Caco-2 (cell line): ENCODE measurements around the gene TTC21B. TPM values are rescaled to one million over a fixed set of nuclear protein-coding genes. Genes with fewer than 3 reads are reported as not detected.

Source experiments
- BruUV-seq: library from RNA; stranded (reverse); fragments of 400-500 nt; replicated peaks from 2 replicates; lab custom pipeline; 2021; lab: Mats Ljungman, UMichigan
- CTCF ChIA-PET: fragments of 300-600 bp; sonication (Branson Sonifier 250); formaldehyde crosslinking; loops from one replicate; lab custom pipeline; 2022; ENCODE audit warnings: antibody characterized with exemption; lab: Charles Lee
- POLR2A ChIA-PET: fragments of 300-600 bp; sonication (Branson Sonifier 250); formaldehyde crosslinking; loops from one replicate; lab custom pipeline; 2022; ENCODE audit warnings: antibody characterized with exemption; lab: Charles Lee
- DNase-seq, 2 experiments: peaks; one replicate each; pipeline versions ENCODE4 v3.0.0 to v3.0.0-alpha.2; 2020 to 2022
- H3K27me3 ChIP-seq: replicated peaks from 2 replicates; pipeline ENCODE4 v1.6.0; 2011; ENCODE audit warnings: low read length; ENCODE audit not compliant: control insufficient read depth, insufficient read depth
- H3K36me3 ChIP-seq: 2 replicates; pipeline ENCODE4 v1.5.1; 2011; ENCODE audit warnings: low read length; ENCODE audit not compliant: control insufficient read depth, insufficient read depth
- H3K4me1 ChIP-seq: fragments of 250-450 bp; sonication (Bioruptor Pico); 2 replicates; pipeline ENCODE4 v1.5.1; 2020; ENCODE audit warnings: mild to moderate bottlenecking
- H3K4me3 ChIP-seq: 2 replicates; pipeline ENCODE4 v1.5.1; 2011; ENCODE audit warnings: low read depth, mild to moderate bottlenecking, control low read depth, low read length
- H3K9me3 ChIP-seq: fragments of 250-450 bp; sonication (Bioruptor Pico); 2 replicates; pipeline ENCODE4 v1.5.1; 2020; ENCODE audit warnings: mild to moderate bottlenecking, moderate library complexity
- H3K27ac Mint-ChIP-seq: one replicate; pipeline ENCODE4 v1.8.0; 2022; ENCODE audit warnings: mixed read lengths; ENCODE audit not compliant: unreplicated experiment
- H3K27me3 Mint-ChIP-seq: one replicate; pipeline ENCODE4 v1.8.0; 2022; ENCODE audit warnings: mixed read lengths; ENCODE audit not compliant: insufficient read depth, unreplicated experiment
- H3K36me3 Mint-ChIP-seq: one replicate; pipeline ENCODE4 v1.8.0; 2022; ENCODE audit warnings: mild to moderate bottlenecking, mixed read lengths; ENCODE audit not compliant: insufficient read depth, unreplicated experiment
- H3K4me1 Mint-ChIP-seq: one replicate; pipeline ENCODE4 v1.8.0; 2022; ENCODE audit warnings: low read depth, mixed read lengths; ENCODE audit not compliant: unreplicated experiment
- H3K4me3 Mint-ChIP-seq: one replicate; pipeline ENCODE4 v1.8.0; 2022; ENCODE audit warnings: mild to moderate bottlenecking, moderate library complexity, mixed read lengths; ENCODE audit not compliant: unreplicated experiment
- H3K9me3 Mint-ChIP-seq: one replicate; pipeline ENCODE4 v1.8.0; 2022; ENCODE audit warnings: mixed read lengths; ENCODE audit not compliant: unreplicated experiment
- intact Hi-C: fragments of 100-400 bp; cut with micrococcal nuclease; formaldehyde crosslinking; loops from one replicate; pipeline ENCODE4 v1.10.0; 2022; ENCODE audit not compliant: unreplicated experiment
- total RNA-seq: library from RNA; stranded (reverse); gene quantifications from 2 replicates; pipeline ENCODE4 v1.2.3, GENCODE V29; 2022
- TF ChIP-seq, protein P1 (sequence below), 2 experiments: fragments of 200-600 bp in 1 of 2; IDR thresholded peaks; 1 replicate in 1 of 2; 2 replicates in 1 of 2; pipeline versions ENCODE4 v1.5.1 to v1.8.0; 2011 to 2022; ENCODE audit warnings: antibody characterized with exemption in 1 of 2, control low read depth in 1 of 2, inconsistent platforms in 1 of 2, low read depth in 1 of 2, low read length in 1 of 2, mild to moderate bottlenecking in 1 of 2, moderate library complexity in 1 of 2; ENCODE audit not compliant: insufficient read depth in 1 of 2, severe bottlenecking in 1 of 2, unreplicated experiment in 1 of 2

The TTC21B gene
- total RNA-seq, 1 experiment from 2014 or later, result 14.2 TPM

DNA sequence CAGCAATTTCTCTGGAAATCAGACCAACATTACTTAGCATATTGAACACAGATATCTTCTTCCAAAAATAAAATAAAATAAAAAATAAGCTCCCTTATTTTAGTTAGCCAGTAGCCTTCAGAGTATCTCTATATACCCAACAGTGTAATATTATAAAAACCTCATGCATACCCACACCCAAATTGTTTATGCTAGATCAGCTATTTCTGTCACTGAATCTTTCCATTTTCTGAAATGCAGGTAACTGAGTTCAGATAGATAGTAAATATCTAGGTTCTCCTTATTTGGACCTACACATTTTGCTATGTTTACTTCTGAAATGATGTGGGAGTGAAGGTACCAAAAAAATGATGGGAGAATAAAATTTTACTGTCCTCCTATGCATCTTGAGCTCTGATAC is 39.9 kb downstream of the TTC21B start:
- Histone ChIP-seq H3K27me3 (no peaks in the 10 kb centered on the region), H3K4me3 (no peak overlapping the region), H3K4me1 (no peaks in the 10 kb centered on the region), H3K36me3 (no peaks in the 10 kb centered on the region), H3K9me3 (no peaks in the 10 kb centered on the region)
- TF ChIP-seq, protein P1, sequence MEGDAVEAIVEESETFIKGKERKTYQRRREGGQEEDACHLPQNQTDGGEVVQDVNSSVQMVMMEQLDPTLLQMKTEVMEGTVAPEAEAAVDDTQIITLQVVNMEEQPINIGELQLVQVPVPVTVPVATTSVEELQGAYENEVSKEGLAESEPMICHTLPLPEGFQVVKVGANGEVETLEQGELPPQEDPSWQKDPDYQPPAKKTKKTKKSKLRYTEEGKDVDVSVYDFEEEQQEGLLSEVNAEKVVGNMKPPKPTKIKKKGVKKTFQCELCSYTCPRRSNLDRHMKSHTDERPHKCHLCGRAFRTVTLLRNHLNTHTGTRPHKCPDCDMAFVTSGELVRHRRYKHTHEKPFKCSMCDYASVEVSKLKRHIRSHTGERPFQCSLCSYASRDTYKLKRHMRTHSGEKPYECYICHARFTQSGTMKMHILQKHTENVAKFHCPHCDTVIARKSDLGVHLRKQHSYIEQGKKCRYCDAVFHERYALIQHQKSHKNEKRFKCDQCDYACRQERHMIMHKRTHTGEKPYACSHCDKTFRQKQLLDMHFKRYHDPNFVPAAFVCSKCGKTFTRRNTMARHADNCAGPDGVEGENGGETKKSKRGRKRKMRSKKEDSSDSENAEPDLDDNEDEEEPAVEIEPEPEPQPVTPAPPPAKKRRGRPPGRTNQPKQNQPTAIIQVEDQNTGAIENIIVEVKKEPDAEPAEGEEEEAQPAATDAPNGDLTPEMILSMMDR (IDR thresholded peaks at IDR 0.05; ENCODE audit: insufficient read depth in 1 of 2, low read depth in 1 of 2, low read length in 1 of 2, severe bottlenecking in 1 of 2, unreplicated experiment in 1 of 2), result no peak
- CTCF ChIA-PET, result no interaction called here
- no peaks in the 10 kb centered on the region for H3K9me3 Mint-ChIP-seq
- POLR2A ChIA-PET, result no interaction called here
- H3K36me3 Mint-ChIP-seq, result peaks cover 7% of the 10 kb centered on the region
- no peaks in the 10 kb centered on the region for H3K4me1 Mint-ChIP-seq
- H3K27me3 Mint-ChIP-seq, result no peaks in the 10 kb centered on the region
- no peak overlapping the region for H3K4me3 Mint-ChIP-seq
- intact Hi-C loops, result no loop called here
- no TSS peak for BruUV-seq
- no peak overlapping the region for H3K27ac Mint-ChIP-seq
- DNase-seq, result no peak

DNA sequence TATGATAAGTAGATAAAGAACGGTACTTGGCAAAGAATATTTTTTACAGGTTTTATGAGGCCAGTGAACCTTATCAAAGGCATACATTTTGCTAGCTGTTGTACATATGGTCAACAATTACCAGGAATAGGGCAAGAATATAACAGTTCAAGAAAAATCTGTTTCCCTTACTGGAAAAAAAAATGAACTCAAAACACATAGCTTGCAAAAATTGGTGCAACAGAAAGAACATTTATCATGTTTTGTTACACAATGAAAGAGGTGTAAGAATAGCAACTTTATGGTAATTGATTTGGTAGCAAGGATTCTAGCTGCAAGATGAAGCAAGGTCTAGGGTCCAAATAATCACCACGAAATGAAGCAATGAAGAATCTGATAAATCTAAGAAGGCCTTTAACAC is 41.6 kb downstream of the TTC21B start:
- Mint-ChIP-seq H3K4me3 (no peak overlapping the region), H3K27ac (no peak overlapping the region), H3K9me3 (no peaks in the 10 kb centered on the region), H3K36me3 (peaks cover 7% of the 10 kb centered on the region), H3K27me3 (no peaks in the 10 kb centered on the region), H3K4me1 (no peaks in the 10 kb centered on the region)
- Histone ChIP-seq H3K4me1 (no peaks in the 10 kb centered on the region), H3K27me3 (no peaks in the 10 kb centered on the region), H3K9me3 (no peaks in the 10 kb centered on the region), H3K4me3 (no peak overlapping the region), H3K36me3 (no peaks in the 10 kb centered on the region)
- intact Hi-C loops, result no loop called here
- TF ChIP-seq, protein P1 (IDR thresholded peaks at IDR 0.05; ENCODE audit: insufficient read depth in 1 of 2, low read depth in 1 of 2, low read length in 1 of 2, severe bottlenecking in 1 of 2, unreplicated experiment in 1 of 2), result no peak
- no TSS peak for BruUV-seq
- ChIA-PET POLR2A (no interaction called here), CTCF (no interaction called here)
- no peak for DNase-seq

- Histone ChIP-seq H3K4me1 (no peaks in the 10 kb centered on the region), H3K36me3 (no peaks in the 10 kb centered on the region), H3K9me3 (no peaks in the 10 kb centered on the region), H3K4me3 (no peak overlapping the region), H3K27me3 (no peaks in the 10 kb centered on the region)
- TF ChIP-seq, protein P1 (IDR thresholded peaks at IDR 0.05; ENCODE audit: insufficient read depth in 1 of 2, low read depth in 1 of 2, low read length in 1 of 2, severe bottlenecking in 1 of 2, unreplicated experiment in 1 of 2), result no peak
- intact Hi-C loops, result no loop called here
- H3K9me3 Mint-ChIP-seq, result no peaks in the 10 kb centered on the region
- ChIA-PET CTCF (no interaction called here), POLR2A (no interaction called here)
- H3K4me1 Mint-ChIP-seq, result no peaks in the 10 kb centered on the region
- H3K36me3 Mint-ChIP-seq, result peaks cover 7% of the 10 kb centered on the region
- no peak overlapping the region for H3K4me3 Mint-ChIP-seq
- no peak overlapping the region for H3K27ac Mint-ChIP-seq
- no TSS peak for BruUV-seq
- no peaks in the 10 kb centered on the region for H3K27me3 Mint-ChIP-seq
- no peak for DNase-seq
Measured at GRCh38 chr2:165911231-165911630, 42.3 kb downstream of the TTC21B start.
